Body of pancreas (tissue), 4 donors: ENCODE data around the gene FRRS1. TPM values are rescaled to one million over a fixed set of nuclear protein-coding genes. Genes with fewer than 3 reads are reported as not detected.

ENCODE experiments used
- ATAC-seq: fragments of 150-250 bp; one replicate; pipeline ENCODE4 v1.9.1; 2016
- DNase-seq, 4 donors: peaks; one replicate each; pipeline ENCODE4 v3.0.0-alpha.2; 2019
- H3K27ac ChIP-seq, 4 donors: fragments of 200-600 bp; sonication (generic); 1 replicate in 3 of 4; 2 replicates in 1 of 4; pipeline versions ENCODE4 v1.5.1 to v1.6.1; 2016 to 2019; ENCODE audit warnings: mild to moderate bottlenecking in 1 of 4, mixed read lengths in 1 of 4, moderate library complexity in 1 of 4
- H3K27me3 ChIP-seq, 2 donors: fragments of 200-600 bp; sonication (generic); one replicate each; pipeline ENCODE4 v1.6.0; 2016; ENCODE audit warnings: mild to moderate bottlenecking in 1 of 2
- H3K36me3 ChIP-seq, 2 donors: fragments of 200-600 bp; sonication (generic); replicated peaks in 1 of 2; 2 replicates each; pipeline ENCODE4 v1.5.1; 2016; ENCODE audit warnings: low read depth in 2 of 2; ENCODE audit not compliant: insufficient read depth in 1 of 2
- H3K4me1 ChIP-seq: fragments of 200-600 bp; sonication (generic); one replicate; pipeline ENCODE4 v1.6.0; 2016
- H3K4me3 ChIP-seq, 2 donors: fragments of 200-600 bp; sonication (generic); 1 replicate in 1 of 2; 2 replicates in 1 of 2; pipeline ENCODE4 v1.5.1; 2016 to 2019
- H3K9me3 ChIP-seq, 3 donors: fragments of 200-600 bp; sonication (generic); 1 replicate in 2 of 3; 2 replicates in 1 of 3; pipeline ENCODE4 v1.5.1; 2016
- CTCF ChIP-seq, 7 experiments: fragments of 450-650 bp in 4 of 7; fragments of 200-600 bp in 3 of 7; sonication (generic) in 3 of 7; IDR thresholded peaks; one replicate each; pipeline ENCODE4 v1.5.1; 2016 to 2019; ENCODE audit warnings: antibody characterized with exemption in 7 of 7
- POLR2A ChIP-seq, 3 donors: fragments of 450-650 bp; IDR thresholded peaks; one replicate each; pipeline ENCODE4 v1.6.1; 2016; ENCODE audit warnings: antibody characterized with exemption in 3 of 3, mild to moderate bottlenecking in 2 of 3
- WGBS, 2 donors: methylation state at CpG; one replicate each; pipeline ENCODE4 v1.1.5; 2017; 5-methylcytosine and 5-hydroxymethylcytosine counted together
- intact Hi-C: fragments of 100-400 bp; cut with DNase I; formaldehyde crosslinking; loops from one replicate; pipeline ENCODE4 v1.15.1; 2023
- total RNA-seq, 2 donors: library from RNA; depleted of rRNA; stranded (reverse); fragments of >200 nt; gene quantifications; one replicate each; pipeline ENCODE4 v1.1.0, GENCODE V29; 2016

The FRRS1 gene
- total RNA-seq, 2 donors from 2014 or later = 2.0 to 2.3 TPM

GRCh38 chr1:99726407-99726806, 40.0 kb downstream of the FRRS1 start:
- DNase-seq = no peak
- no peak for ATAC-seq
- no peaks in the 10 kb centered on the region for H3K36me3 ChIP-seq
- no peaks in the 10 kb centered on the region for H3K4me1 ChIP-seq
- 94 to 100% methylated on average over 1 of the region's 1 CpG for WGBS, 2 donors
- TF ChIP-seq POLR2A (IDR thresholded peaks at IDR 0.05) = no peak
- no peak for TF ChIP-seq CTCF (IDR thresholded peaks at IDR 0.05)
- H3K4me3 ChIP-seq = no peak overlapping the region
- peaks cover 0 to 3% (median 0%) of the 10 kb centered on the region in 3 donors for H3K9me3 ChIP-seq
- no peak overlapping the region for H3K27ac ChIP-seq
- intact Hi-C loops = no loop called here
- no peaks in the 10 kb centered on the region for H3K27me3 ChIP-seq

- no peaks in the 10 kb centered on the region for H3K27me3 ChIP-seq
- TF ChIP-seq CTCF (IDR thresholded peaks at IDR 0.05) (no peak), POLR2A (IDR thresholded peaks at IDR 0.05) (no peak)
- H3K4me3 ChIP-seq = no peak overlapping the region
- no peaks in the 10 kb centered on the region for H3K4me1 ChIP-seq
- H3K36me3 ChIP-seq = no peaks in the 10 kb centered on the region
- WGBS, 2 donors = 58 to 62% methylated on average over 4 of the region's 4 CpGs
- H3K9me3 ChIP-seq = peaks cover 0 to 3% (median 0%) of the 10 kb centered on the region in 3 donors
- no peak overlapping the region for H3K27ac ChIP-seq
- no peak for ATAC-seq
- no peak for DNase-seq
- intact Hi-C loops = no loop called here
Measured at GRCh38 chr1:99725996-99726395, 40.4 kb downstream of the FRRS1 start.

GRCh38 chr1:99723251-99723650, 43.2 kb downstream of the FRRS1 start:
- intact Hi-C loops = no loop called here
- ATAC-seq (no peak), DNase-seq (no peak)
- H3K27me3 ChIP-seq = no peaks in the 10 kb centered on the region
- no peak overlapping the region for H3K27ac ChIP-seq
- no peaks in the 10 kb centered on the region for H3K36me3 ChIP-seq
- TF ChIP-seq CTCF (IDR thresholded peaks at IDR 0.05) = no peak
- TF ChIP-seq POLR2A (IDR thresholded peaks at IDR 0.05) = no peak
- H3K4me3 ChIP-seq = no peak overlapping the region
- H3K4me1 ChIP-seq = no peaks in the 10 kb centered on the region
- 84 to 93% methylated on average over 3 of the region's 3 CpGs for WGBS, 2 donors
- peaks cover 0 to 3% (median 0%) of the 10 kb centered on the region in 3 donors for H3K9me3 ChIP-seq

GRCh38 chr1:99717005-99717404, 49.4 kb downstream of the FRRS1 start:
- Histone ChIP-seq H3K4me1 (no peaks in the 10 kb centered on the region), H3K27ac (no peak overlapping the region), H3K36me3 (peaks cover 0 to 5% of the 10 kb centered on the region in 2 donors), H3K27me3 (no peaks in the 10 kb centered on the region), H3K4me3 (no peak overlapping the region), H3K9me3 (no peaks in the 10 kb centered on the region)
- no peak for TF ChIP-seq POLR2A (IDR thresholded peaks at IDR 0.05)
- TF ChIP-seq CTCF (IDR thresholded peaks at IDR 0.05) = no peak
- 93 to 100% methylated on average over 1 of the region's 1 CpG for WGBS, 2 donors
- ATAC-seq = no peak
- intact Hi-C loops = no loop called here
- DNase-seq = no peak

- no peaks in the 10 kb centered on the region for H3K9me3 ChIP-seq
- intact Hi-C loops = no loop called here
- 94 to 99% methylated on average over 2 of the region's 2 CpGs for WGBS, 2 donors
- H3K4me1 ChIP-seq = no peaks in the 10 kb centered on the region
- no peak for TF ChIP-seq CTCF (IDR thresholded peaks at IDR 0.05)
- TF ChIP-seq POLR2A (IDR thresholded peaks at IDR 0.05) = no peak
- no peak overlapping the region for H3K4me3 ChIP-seq
- no peaks in the 10 kb centered on the region for H3K27me3 ChIP-seq
- H3K27ac ChIP-seq = no peak overlapping the region
- no peak for DNase-seq
- peaks cover 0 to 10% of the 10 kb centered on the region in 2 donors for H3K36me3 ChIP-seq
- ATAC-seq = no peak
Measured at GRCh38 chr1:99713006-99713405, 53.4 kb downstream of the FRRS1 start.
